OCI-LY1 (cell line): ENCODE results near the gene NEK2.

Source experiments
- EZH2 ChIP-seq: fragments of 200-600 bp; sonication (generic), shearing (Covaris generic); IDR thresholded peaks from 2 replicates; pipeline ENCODE4 v1.8.0; 2017; ENCODE audit warnings: borderline replicate concordance, mixed run types, mild to moderate bottlenecking, antibody characterized with exemption, low read length, moderate library complexity, mixed read lengths
- TF ChIP-seq, protein P1 (sequence below): fragments of 200-600 bp; sonication (generic), shearing (Covaris generic); IDR thresholded peaks from 2 replicates; pipeline ENCODE4 v1.5.1; 2017; ENCODE audit warnings: mild to moderate bottlenecking, antibody characterized with exemption, low read length, moderate library complexity, mixed read lengths

DNA sequence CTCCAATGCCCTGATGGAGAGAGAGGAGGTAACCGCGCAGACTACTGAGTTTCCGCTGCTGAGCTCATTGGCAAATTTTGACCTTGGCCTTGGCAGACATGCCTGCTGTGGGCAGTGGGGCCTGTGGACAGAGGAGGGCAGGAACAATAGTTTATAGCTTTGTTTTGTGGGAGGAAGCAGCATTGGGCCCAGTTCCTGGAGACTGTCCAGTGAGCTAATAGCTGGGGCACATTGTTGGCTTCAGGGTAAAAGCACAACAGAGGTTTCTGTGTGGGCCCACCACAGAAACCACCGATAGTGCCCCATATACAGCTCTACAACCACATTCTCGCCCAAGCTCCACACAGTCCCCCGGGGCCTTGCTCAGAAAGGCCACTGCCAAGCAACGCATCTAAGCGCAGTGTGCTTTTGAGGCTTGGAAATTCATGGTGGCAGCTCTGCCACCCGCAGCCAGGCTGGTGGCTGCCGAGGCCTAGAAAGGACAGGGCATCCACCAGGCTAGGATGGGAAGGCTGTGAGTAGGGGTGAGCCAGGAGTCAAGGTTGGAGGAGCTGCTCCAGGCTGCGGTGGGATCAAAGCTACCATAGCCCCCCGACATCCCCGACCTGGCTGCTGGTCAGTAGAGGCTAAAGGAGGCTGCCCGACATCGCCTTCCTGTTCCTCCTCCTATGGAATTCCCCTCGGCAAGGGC is 43.2 kb downstream of the NEK2 start:
- TF ChIP-seq, protein P1, sequence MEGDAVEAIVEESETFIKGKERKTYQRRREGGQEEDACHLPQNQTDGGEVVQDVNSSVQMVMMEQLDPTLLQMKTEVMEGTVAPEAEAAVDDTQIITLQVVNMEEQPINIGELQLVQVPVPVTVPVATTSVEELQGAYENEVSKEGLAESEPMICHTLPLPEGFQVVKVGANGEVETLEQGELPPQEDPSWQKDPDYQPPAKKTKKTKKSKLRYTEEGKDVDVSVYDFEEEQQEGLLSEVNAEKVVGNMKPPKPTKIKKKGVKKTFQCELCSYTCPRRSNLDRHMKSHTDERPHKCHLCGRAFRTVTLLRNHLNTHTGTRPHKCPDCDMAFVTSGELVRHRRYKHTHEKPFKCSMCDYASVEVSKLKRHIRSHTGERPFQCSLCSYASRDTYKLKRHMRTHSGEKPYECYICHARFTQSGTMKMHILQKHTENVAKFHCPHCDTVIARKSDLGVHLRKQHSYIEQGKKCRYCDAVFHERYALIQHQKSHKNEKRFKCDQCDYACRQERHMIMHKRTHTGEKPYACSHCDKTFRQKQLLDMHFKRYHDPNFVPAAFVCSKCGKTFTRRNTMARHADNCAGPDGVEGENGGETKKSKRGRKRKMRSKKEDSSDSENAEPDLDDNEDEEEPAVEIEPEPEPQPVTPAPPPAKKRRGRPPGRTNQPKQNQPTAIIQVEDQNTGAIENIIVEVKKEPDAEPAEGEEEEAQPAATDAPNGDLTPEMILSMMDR = no peak
- TF ChIP-seq EZH2 = no peak
